GM12891 (cell line): ENCODE results near the gene LOXL3.

Experiments
- PAX5 ChIP-seq: IDR thresholded peaks from 2 replicates; pipeline ENCODE4 v1.6.1; 2011; ENCODE audit warnings: low read length, moderate library complexity, mild to moderate bottlenecking; ENCODE audit not compliant: insufficient read depth, severe bottlenecking
- POLR2A ChIP-seq: IDR thresholded peaks from 2 replicates; pipeline ENCODE4 v1.6.1; 2011; ENCODE audit warnings: low read depth, low read length, control low read depth
- POLR2AphosphoS5 ChIP-seq: IDR thresholded peaks from 2 replicates; pipeline ENCODE4 v1.6.1; 2011; ENCODE audit warnings: low read depth, low read length, control low read depth
- SPI1 ChIP-seq: IDR thresholded peaks from 2 replicates; pipeline ENCODE4 v1.6.1; 2011; ENCODE audit warnings: low read depth, low read length, control low read depth

DNA sequence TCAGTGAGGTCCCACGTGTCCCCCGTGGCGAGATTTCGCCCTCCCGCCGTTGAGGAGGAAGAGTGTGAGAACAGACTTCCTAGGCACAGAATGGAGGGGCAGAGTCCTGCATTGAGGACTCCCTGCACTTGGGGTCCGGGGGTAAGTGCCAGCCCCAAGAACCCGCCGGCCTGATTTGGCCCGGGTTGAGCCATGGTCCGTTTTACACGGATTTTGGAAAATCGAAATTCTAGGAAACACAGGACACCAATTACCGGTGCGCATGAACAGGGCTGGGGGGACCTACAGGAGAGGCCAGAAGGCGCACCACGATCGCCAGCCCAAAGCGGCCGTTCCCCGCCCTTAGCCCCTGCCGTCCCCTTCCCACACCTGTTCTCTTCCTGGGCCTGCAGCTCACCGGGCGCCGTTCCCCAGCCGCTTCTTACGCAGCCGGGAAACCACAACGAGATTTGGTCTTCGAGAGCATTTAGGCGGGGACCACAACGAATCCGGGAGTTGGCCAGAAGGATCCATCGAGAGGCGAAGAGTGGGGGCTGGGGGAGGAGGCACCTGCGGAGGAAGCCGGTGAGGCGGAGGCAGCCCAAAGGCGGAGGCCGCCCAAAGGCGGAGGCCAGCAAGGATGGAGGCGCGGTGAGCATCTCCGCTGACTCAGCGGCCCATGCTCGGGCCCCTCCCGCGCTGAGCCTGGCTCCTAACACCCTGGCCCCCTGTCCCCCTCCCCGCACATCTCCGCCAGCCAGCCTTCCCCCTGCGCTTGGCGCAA is 40.0 kb downstream of the LOXL3 start:
- TF ChIP-seq POLR2AphosphoS5 (no peak), POLR2A (no peak), PAX5 (no peak), SPI1 (no peak)
